ENCODE measurements around the gene RNF166.

Gene RNF166

DNA sequence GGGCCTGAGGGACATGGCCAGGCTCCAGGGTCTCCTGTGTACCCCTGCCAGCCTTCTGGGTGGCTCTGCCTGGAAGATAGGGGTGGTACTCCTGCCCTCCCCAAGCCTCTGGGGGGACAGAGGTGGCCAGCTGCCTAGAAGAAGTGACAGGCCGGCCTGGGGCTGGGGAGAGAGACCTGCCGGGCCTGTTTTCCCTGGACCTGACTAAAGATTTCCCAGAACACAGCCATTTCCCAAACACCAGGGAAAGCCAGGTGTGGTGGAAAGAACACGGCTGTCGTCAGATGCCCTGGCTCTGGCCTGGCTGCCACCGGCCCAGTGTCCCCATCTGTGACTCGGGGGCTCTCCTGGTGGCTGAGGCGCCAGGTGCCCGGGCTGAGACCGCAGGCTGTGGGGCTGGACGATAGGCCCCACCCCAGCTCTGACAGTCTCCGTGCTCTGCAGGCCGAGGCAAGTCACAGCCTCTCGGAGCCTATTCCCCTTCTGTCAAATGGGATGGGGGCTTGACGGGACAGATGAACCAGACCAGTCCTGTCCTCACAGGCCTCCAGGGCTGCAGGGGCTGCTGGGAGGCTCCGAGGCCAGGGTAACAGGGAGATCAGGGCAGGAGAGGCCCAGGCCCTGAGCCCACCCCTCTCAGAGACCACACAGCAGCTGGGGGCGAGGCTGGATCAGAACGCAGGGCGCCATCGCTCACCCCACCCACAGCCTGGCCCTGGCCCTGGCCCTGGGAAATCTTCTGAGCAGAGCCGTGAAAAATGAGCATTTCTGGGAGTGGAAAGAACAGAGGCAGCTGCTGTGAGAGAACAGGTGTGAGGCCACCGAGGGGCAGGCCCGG, 33.1 kb upstream of the RNF166 start:
- no peak for DNase-seq

DNA sequence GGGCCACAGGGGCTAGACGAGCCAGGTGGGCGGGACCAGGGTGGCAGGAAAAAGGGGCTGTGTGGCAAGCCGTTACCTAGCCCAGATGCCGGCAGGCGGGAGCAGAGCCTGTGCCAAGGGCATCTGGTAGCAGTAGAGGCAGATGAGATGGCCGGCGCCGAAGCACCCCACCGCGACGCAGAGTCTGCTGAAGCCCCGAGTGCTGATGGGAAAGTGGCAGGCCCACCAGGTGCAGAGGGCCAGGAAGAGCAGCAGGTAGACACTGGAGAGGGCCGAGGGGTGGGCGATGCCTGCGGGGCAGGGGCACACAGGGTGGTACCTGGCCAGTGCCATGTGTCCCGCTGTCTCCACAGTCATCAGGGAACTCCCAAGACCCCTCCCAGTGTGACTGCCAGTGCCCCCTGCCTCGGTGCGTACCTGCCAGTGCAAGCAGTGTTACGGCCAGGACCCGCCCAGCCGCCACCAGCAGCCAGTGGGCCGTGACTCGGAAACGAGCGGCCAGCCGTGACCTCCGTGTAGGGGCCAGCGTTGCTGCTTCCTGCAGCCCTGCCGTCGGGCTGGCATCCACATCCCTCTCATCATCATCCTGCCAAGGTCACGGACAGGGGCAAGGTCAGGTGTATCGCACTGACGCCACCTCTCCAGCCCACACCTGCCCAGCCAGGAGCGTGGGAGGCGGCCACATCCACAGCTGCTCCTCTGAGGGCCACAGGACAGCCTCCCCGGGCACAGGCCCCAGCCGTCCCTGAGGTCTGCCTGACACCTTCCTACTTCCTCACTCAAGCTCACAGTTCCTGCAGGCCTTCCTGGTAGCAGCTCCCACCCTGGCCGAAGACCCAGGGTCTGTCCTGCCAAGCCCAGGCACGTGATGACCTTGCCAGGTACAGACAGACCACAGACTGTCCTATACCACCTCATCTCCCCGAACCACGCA, 32.2 kb upstream of the RNF166 start:
- no peak for DNase-seq

DNA sequence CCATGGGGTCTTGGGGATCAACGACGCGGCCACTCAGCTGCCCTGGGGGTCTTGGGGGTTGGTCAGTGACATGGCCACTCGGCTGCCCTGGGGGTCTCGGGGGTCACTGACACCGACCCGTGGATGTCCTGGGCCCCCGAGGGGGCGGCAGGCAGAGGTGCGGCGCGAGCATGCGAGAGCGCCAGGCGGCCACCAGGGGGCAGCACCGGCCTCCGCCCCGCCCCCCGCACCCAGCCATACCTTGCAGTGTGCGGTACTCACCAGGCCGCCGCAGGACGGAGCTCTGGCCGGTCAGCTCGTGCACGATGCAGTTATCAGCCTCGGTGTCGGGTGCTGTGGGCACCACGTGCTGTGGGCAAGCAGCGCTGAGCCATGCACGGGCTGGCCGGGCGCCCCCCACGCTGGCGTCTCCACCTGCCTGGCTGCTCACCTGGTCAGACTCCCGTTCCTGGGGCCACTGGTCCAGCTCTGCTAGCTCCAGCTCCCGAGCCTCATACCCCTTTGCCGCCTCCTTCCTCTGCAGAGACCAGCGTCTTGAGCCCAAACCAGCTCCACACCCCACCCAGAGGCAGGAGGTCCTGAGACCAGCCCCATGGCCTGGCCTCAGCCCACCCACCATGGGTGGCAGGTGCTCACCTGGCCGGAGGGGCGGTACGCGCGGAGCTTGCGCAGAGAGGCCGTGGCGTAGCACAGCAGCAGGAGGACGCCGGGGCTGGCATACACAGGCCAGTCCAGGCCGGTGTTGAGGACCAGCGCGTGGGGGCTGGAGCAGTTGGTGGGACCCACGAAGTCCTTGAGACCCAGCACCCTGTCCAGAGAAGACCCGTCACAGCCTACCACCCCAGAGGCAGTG, 31.3 kb upstream of the RNF166 start:
- no peak for DNase-seq

DNA sequence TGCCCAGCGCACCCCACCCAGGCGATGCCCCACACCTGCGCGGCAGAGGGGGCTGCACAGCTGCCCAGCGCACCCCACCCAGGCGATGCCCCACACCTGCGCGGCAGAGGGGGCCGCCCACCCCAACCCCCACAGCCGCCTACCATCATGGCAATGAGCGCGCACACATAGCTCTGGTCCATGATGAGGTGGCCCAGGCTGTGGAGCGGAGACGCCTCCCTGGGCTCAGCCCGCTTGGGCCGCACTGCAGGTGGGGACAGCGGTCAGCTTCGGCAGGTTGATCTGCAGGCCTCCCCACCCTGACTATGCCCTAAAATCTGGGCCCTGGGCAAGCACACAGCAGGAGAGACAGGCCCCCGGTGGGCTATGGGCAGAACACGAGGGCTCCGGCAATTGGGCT, 30.3 kb upstream of the RNF166 start:
- no peak for DNase-seq

DNA sequence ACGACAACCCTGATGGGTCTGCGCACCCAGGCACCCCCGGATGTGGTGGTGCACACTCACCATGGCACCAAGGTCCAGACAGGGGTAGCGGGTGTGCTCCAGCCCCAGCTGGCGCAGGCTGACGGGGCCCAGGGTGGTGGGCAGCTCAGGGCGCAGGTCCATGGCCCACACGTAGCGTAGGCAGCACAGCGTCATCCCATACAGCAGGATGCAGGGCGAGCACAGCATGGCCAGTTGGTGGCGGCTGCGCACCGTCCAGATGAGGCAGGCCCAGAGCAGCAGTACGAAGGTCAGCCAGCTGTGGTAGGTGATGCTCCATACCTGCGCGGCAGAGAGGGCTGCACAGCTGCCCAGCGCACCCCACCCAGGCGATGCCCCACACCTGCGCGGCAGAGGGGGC, 29.9 kb upstream of the RNF166 start:
- no peak for DNase-seq

DNA sequence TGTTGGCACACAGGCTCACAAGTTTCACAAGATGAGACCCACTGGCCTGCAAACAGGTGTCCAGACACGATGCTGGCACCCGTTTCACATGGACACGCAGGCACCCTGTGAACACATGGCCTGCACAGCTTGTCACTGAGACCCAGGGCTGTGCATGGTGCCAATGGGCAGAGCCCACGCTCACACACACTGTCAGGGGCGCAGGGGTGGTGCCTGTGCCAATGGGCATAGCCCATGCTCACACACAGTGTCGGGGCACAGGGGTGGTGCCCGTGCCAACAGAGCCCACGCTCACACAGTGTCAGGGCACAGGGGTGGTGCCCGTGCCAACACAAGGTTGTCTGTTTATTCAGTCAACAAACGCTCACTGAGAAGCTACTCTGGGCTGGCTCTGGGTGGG, 29.4 kb upstream of the RNF166 start:
- DNase-seq: no peak

DNA sequence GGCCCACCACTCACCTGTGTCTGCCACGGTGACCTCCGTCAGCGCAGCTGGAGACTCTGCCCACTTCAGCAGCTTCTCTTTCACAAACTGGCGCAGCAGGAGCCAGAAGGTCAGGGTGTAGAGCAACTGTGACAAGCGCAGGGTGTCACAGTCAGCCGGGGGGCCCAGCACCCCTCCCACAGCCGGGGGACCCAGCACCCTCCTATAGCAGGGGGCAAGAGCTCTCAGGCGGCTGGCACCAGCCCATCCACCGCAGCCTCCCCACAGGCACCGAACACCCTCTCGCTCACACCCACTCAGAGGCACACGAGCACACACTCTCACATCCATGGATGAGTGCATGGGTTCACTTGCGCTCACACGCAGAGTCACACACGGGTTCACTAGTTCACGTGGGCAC, 28.9 kb upstream of the RNF166 start:
- DNase-seq: no peak

DNA sequence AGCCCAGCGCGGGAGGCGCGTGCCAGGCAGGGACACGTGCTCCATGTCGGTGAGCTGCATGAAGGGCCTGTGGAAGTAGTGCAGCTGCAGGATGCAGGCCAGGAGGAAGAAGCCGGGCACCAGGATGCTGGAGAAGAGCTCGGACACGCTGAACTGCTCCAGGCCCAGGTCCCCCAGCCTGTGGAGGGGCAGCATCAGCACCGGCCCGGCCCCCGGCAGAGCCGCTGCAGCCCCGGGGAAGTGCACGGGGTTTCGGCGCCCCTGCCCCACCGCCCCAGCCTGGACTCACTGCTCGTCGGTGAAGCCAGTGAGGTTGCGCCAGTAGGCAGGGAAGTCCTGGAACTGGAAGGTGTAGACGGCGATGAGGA, 28.1 kb upstream of the RNF166 start:
- no peak for DNase-seq

DNA sequence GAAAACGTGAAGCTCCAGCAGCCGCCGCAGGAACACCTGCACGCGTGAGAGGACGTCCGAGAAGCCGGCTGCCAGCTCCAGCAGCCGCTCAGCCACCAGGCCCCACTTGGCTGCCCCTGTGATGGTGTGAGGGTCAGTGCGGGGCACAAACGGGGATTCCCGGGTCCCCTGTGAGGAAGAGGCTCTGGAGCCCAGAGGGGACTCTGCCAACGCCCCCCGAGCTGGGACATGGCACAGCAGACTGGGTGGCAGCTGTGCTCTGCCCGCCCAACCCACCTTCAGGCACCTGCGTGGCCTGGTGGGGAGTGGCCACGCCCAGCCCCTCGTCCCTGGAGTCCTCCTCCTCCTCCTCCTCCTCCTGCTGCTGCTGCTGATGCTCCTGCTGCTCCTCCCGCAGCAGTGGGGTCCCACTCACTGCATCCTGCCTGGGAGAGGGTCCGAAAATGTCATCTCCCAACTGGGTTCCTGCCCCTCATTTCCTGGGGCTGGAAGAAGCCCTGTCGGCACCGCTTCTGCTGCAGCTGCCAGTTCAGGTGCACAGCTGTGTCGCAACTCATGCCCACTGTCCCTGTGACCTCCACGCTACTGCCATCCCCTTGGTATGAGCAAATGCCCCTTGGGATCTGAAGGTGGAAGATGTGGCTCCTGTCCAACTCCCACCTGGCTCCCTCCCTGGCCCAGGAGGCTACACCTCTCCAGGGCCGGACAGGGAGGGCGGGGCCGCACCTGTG, 27.6 kb upstream of the RNF166 start:
- no peak for DNase-seq

DNA sequence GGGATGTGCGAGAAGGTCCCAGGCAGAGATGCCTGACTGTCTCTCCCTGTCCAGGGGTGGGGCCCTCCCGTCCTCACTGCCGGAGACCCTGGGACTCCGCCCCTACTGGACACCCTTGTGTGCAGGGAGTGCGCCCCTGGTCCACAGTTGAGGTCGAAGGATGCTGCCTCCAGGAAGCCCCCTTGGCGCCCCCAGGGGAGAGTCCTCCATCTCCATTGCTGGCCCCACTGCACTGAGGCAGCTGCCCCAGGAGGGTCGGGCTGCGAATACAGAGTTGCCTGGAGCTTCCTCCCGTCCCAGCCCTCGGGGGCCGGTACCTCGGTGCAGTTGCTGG, 26.7 kb upstream of the RNF166 start:
- no peak for DNase-seq

DNA sequence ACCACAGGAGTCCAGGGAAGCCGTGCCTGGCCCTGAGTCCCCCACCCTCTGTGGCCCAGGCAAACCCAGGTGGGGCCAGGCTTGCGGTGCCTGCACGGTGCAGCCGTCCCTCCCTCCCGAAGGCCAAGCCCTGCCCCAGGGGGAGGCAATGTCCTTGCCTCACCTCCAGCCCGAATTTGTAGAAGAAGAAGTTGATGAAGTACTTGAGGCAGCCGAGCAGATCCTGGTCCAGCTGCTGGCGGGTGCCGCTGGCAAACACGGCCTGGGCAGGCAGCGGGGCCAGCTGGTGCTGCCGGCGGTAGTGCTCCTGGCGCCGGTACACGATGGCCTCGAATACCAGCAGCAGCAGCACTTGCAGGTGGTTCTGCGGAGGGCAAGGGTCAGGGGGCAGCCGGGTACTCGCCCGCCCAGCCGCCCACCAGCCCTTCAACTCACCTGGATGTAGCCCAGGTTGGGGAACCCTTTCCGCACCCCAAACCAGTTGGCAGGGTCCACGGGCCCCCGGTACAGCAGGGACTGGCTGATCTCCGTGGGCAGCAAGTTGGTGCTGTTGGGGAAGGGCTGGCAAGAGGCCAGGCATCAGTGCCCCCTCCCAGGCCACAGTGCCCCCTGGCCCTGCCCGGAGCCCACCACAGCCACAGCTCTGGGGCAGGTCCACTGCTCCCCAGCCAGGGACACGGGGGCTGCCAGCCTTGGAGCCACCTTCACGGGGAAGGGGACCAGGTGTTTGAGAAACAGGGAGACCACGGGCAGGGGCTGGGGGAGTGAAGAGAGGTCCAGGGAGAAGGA, 26.2 kb upstream of the RNF166 start:
- no peak for DNase-seq

DNA sequence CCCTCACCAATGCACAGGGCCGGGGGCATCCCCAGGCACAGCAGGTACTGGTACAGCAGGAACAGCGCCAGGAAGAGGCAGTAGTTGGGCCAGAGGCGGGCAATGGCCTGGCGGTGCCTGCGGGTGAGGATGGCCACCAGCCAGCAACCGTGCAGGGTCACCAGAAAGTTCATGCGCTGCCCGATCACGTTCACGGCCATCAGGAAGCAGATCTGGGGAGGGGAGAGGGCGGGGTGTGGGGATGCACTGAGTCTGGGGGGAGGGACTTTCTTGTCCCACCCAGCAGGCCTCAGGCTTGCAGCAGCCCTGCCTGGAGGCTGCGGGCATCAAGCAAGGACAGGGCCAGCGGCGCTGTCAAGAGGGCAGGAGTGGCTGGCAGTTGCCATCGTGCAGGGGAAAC, 25.5 kb upstream of the RNF166 start:
- DNase-seq: no peak

DNA sequence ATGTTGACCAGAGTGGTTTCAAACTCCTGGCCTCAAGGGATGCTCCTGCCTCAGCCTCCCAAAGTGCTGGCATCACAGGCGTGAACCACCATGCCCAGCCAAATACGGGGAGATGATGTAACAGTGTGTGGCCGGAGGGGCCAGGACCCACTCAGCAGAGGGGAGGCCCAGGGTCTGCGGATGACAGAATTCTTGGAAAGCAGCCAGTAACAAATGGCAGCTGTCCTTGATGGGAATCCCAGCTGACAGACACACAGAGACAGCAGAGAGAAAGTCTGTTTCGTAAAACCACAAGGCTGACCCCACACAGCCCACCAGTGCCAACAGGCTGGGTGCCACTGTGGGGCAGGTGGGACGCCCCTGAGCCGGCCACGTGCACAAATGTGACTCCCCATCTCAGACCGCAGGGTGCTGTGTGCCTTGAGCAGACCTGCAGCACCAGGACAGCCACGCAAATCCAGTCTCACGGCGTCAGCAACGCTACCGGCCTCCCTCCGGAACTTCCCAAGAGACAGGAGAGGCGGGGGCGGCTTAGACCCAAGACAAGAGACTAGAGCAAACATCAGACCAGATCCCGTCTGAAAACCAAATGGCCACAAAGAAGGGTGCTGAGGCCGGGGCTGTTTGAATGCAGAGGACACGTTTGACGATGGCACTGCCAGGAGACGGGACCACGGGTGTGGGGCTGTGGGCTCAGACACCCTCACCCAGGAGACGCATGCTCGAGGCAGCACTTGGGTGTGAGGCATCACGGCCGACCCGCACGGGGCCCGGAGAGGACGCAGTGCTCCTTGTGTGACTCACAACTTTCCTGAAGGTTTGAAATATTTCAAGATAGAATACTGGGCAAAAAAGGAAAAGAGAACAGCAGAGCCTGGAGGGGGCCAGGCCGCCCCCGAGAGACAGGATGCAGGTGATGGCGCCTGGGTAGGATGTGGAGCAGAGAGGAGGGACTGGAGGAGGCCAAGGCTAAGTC, 24.7 kb upstream of the RNF166 start:
- DNase-seq: no peak

DNA sequence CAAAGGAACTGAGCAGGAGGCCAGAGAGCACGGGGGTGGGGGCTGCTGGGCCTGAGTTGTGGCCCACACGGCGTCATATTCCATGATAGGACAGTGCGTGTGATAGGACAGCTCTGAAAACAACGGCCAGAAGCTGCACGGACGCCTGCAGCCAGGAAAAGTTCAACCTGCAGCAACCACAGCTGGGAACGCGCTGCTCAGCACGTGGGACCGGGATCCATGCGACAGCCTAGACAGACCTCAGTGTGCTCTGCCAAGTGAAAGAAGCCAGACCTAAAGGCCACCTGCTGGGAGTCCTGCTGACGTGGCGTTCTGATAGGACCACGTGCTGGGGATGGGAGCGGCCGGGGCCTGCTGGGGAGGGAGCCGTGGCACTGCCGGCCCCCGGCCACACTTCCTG, 21.7 kb upstream of the RNF166 start:
- no peak for DNase-seq

DNA sequence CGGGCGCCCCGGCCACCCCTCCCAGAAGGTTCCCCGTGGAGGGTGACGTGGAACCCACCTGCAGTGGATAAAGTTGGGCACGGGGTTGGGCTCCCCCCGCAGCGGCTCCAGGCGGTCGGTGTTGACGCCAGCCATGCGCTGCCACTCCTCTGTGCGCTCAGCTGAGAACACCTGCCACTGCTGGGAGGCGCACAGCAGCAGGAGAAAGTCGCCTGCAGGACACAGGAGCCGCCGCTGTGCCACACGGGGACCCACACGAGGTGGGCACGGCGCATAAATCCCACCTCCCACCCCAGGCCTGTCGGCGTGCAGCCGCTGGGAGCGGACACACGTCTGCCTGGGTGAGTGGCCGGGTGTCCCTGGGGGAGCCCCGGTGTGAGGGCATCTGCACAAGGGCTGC, 20.8 kb upstream of the RNF166 start:
- no peak for DNase-seq

DNA sequence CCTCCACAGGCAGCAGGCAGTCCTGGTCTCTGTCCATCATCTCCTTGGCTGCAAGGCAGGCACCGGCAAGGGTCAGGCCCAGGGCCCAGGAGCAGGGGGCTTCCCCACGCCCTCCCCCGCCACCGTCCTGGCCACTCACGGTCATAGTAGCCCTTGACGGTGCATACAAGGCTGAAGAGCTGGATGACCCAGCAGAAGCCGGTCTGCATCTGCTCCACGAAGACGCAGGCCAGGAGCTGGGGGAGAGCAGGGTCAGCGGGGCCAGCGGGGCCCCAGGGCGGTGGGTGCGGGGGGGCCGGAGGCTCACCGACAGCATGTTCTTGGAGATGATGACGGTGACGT, 20.2 kb upstream of the RNF166 start:
- DNase-seq: no peak

DNA sequence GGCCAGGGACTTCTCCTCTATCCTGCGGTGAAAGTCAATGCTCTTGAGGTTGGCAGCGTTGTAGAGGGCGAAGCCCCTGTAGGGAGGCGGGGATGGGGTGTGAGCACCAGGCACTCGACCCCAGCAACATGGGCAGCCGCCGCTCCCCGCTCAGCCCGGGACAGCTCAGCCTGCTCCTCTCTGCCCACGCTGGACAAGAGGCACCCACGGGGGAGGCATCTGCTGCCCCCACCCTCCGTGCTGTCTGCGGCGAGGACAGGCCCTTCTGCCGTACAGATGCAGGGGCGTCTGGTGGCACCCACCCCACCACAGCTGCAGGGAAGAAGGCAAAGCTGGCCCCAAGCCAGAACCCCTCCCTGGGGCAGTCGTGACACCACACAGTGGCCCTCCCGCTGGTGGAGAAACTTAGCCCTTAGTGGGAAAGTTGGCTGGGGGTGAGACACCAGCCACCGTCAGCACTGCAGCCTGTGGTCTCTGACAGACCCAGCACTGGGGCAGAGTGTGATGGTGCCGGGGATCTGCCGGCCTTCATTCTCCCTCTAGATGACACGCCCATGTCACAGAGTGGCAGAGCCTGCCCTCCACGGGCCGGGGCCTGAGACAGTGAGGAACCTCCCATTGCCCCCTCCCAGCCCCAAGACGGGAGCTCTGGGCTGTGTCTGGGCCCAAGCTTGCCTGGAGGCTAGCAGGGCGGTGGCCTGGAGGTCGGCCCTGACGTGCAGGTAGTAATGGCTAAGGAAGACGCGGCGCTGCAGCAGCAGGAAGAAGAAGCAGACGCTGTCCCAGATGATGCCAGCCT, 19.6 kb upstream of the RNF166 start:
- DNase-seq: no peak

DNA sequence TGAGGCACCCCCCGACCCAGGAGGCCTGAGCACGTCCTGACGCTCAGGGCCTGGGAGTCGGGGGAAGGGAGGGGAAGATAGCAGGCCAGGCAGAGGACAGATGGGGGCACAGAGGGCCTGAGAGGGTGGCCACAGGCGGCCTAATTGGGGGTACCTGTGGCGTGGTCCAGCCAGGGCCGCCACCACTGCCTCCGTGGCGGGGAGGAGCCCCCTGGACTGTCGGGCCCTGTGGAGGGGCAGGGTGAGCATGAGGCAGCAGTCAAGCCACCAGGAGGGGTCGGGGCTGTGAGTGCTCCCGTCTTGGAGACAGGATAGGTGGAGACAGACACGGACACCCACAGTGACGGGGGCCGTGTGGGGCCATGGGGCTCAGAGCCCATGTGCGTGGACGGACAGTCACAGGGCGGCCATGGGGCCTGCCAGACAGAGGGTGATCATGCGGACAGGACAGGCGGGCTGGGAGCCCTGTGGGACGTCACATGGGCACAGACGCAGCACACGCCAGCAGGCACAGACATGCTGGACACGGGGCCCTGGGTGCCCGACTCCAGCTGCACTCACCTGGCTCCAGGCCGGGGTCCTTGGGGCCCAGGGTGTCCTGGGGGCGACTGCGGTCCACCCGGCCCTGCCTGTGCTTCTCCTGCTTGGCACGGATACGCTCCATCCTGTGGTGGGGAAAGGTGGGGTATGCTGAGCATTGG, 18.8 kb upstream of the RNF166 start:
- DNase-seq: no peak

DNA sequence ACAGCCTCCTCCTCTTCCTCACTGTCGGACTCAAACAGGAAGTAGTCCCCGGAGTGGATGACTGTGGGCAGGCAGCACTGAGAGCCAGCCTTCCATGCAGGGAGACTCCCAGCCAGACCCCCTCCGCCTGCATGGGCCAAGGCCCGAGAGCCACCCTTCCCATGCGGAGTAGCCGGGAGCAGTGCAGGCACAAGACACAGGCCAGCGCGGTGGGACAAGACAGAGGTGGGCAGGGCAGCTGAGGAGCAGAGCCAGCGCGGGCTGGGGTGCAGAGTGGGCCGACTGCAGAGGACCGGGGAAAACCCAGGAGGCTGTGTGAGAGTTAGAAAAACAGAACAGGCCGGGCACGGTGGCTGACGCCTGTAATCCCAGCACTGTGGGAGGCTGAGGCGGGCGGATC, 17.7 kb upstream of the RNF166 start:
- no peak for DNase-seq

All from NCI-H2029 treated with DMSO at 0.1 percent for 48 hours (cell line).